Heart left ventricle (tissue), 13 donors: ENCODE measurements around the gene PLCB2.

ENCODE experiments used
- POLR2A ChIP-seq, 2 donors: fragments of 450-650 bp; IDR thresholded peaks; one replicate each; pipeline ENCODE4 v1.6.1; 2017; ENCODE audit warnings: antibody characterized with exemption in 2 of 2, mild to moderate bottlenecking in 2 of 2, moderate library complexity in 2 of 2
- TF ChIP-seq, protein P1 (sequence below), 12 donors: fragments of 200-600 bp; sonication (generic) in 4 of 12; IDR thresholded peaks; one replicate each; pipeline versions ENCODE4 v1.5.0 to v1.8.0; 2018 to 2022; ENCODE audit warnings: antibody characterized with exemption in 12 of 12, mild to moderate bottlenecking in 5 of 12
- donor health status: ischemic (EF 13 %, LVEDD 7.1; RV severe dilation, severe dysfunction).
- donor health status: DM: no; HTN: yes; CAD: no.
- donor health status: DM: no; HTN: no; CAD: no.
- donor health status: ischemic (EF 25% LVEDD 6.9; RV normal size, moderate dysfunction).
- donor health status: ischemic (EF 25% LVEDD 5.7; RV mildly dilated, moderate dysfunction).
- donor health status: ischemic (EF 35%, LVEDD 5.7; RV mildly dilated, moderate dysfunction).
- donor health status: nonischemic (EF 11% LVEDD 7.7; RV severe dilation, severe dysfunction).
- donor health status: DM: yes; HTN: yes; CAD: no.
- donor health status: PGD.
- donor health status: ischemic (EF 29% LVEDD 5.4; RV normal size, mild dysfunction).
- donor health status: nonischemic (EF 23%, LVEDD 6.1; RV moderate dilation, normal function).

DNA sequence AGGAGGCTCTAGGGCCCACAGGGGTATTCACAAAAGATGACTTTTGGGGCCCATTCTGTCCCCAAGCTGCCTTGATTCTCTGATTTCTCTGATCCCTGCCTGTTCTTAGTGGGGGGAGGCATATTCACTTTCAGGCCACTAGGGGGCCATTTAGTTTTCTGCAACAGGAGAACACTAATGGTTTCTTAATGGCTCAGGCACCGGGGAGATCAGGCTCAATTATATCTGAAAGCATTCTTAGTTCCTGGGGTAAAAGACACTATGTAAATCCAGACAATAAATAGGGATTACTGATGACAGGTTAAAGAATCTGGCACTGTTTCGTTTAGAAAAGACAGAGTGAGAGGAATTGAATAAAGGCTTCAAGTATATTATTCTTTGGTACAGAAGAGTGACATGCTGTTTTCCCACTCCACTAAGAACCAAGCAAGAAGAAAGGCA lies 13.2 kb upstream of the PLCB2 start:
- no peak for TF ChIP-seq POLR2A (IDR thresholded peaks at IDR 0.05)
- TF ChIP-seq, protein P1, sequence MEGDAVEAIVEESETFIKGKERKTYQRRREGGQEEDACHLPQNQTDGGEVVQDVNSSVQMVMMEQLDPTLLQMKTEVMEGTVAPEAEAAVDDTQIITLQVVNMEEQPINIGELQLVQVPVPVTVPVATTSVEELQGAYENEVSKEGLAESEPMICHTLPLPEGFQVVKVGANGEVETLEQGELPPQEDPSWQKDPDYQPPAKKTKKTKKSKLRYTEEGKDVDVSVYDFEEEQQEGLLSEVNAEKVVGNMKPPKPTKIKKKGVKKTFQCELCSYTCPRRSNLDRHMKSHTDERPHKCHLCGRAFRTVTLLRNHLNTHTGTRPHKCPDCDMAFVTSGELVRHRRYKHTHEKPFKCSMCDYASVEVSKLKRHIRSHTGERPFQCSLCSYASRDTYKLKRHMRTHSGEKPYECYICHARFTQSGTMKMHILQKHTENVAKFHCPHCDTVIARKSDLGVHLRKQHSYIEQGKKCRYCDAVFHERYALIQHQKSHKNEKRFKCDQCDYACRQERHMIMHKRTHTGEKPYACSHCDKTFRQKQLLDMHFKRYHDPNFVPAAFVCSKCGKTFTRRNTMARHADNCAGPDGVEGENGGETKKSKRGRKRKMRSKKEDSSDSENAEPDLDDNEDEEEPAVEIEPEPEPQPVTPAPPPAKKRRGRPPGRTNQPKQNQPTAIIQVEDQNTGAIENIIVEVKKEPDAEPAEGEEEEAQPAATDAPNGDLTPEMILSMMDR (IDR thresholded peaks at IDR 0.05), result peak; percentile 86 to 94 (median 89)
